ENCODE data around the gene TMEM61.

Gene TMEM61

DNA sequence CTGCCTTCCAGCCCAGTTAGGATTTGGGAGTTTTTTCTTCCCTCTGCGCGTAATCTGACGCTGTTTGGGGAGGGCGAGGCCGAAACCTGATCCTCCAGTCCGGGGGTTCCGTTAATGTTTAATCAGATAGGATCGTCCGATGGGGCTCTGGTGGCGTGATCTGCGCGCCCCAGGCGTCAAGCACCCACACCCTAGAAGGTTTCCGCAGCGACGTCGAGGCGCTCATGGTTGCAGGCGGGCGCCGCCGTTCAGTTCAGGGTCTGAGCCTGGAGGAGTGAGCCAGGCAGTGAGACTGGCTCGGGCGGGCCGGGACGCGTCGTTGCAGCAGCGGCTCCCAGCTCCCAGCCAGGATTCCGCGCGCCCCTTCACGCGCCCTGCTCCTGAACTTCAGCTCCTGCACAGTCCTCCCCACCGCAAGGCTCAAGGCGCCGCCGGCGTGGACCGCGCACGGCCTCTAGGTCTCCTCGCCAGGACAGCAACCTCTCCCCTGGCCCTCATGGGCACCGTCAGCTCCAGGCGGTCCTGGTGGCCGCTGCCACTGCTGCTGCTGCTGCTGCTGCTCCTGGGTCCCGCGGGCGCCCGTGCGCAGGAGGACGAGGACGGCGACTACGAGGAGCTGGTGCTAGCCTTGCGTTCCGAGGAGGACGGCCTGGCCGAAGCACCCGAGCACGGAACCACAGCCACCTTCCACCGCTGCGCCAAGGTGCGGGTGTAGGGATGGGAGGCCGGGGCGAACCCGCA is 59.1 kb downstream of the TMEM61 start, which contains the start of gene PCSK9:
PCSK9 (plus strand) TSS at position 207 of the 741 bp plus-strand sequence; CDS start at position 497, 290 bp downstream.
- DNase-seq (ENCODE audit: low read depth): no peak

- DNase-seq (ENCODE audit: low read depth): no peak
Measured at GRCh38 chr1:55040083-55040932, 59.9 kb downstream of the TMEM61 start.

DNA sequence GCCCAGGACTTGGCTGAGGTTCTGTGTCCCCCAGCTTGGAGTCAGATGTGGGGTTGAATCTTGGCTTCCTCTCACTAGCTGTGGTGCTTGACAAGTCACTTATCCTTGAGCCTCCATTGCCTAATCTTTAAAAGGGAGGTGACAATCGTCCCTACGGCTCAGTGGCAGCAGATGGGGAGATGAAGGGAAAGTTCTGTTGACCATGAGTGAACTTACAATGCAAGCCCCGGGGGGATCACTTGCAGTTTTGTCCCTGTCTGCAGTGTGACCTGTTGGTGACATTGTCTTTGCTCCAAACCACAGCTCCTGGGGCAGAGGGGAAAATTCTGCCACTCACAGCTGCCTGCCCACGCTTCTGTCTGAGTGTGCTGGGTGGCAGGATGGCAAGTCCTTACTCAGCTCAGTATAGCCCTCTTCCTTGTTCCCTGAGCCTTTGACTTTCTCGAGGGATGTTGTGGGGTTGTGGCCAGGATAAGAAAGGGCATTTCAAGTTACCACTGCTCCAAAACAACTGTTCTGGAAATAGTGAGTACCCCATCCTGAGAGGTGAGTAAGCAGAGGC is 60.6 kb downstream of the TMEM61 start:
- no peak for DNase-seq (ENCODE audit: low read depth)

DNA sequence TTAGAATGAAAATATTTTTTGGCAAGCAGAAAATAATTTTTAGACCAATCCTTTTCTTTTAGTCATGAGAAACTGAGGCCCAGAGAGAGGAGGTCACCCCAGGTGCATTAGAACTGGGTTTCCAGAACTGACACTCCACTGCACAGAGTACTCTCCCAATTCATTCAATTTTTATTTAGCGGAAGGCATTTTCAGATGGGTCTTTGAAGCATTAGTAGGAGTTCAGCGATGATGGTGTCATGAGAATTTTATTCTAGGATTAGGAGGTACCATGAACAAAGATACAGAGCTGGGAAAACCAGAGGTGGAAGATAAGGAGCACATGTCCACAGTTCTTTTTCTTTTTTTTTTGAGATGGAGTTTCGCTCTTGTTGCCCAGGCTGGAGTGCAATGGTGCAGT is 61.2 kb downstream of the TMEM61 start:
- DNase-seq (ENCODE audit: low read depth): no peak

Data from GM04503 (cell line).